Astrocyte (in vitro differentiated cells and primary cell): ENCODE measurements around the gene CELF5. TPM values are rescaled to one million over a fixed set of nuclear protein-coding genes. Genes with fewer than 3 reads are reported as not detected.

ENCODE experiments used
- DNase-seq: peaks from one replicate; pipeline ENCODE4 v3.0.0-alpha.2; 2010; ENCODE audit warnings: low read depth
- FAIRE-seq: peaks from 2 replicates; lab custom pipeline; 2011; peaks lifted over from hg19 to GRCh38; lab: Jason Lieb, UNC
- H2AFZ ChIP-seq: 2 replicates; pipeline ENCODE4 v1.6.0; 2012; ENCODE audit warnings: low read depth, low read length, inconsistent platforms
- H3K27ac ChIP-seq: 2 replicates; pipeline ENCODE4 v1.5.1; 2011; ENCODE audit warnings: low read depth, low read length, inconsistent platforms
- H3K27me3 ChIP-seq: 2 replicates; pipeline ENCODE4 v1.6.0; 2011; ENCODE audit warnings: low read length, inconsistent platforms; ENCODE audit not compliant: insufficient read depth
- H3K36me3 ChIP-seq: 2 replicates; pipeline ENCODE4 v1.5.1; 2011; ENCODE audit warnings: low read length, inconsistent platforms; ENCODE audit not compliant: insufficient read depth
- H3K4me1 ChIP-seq: 2 replicates; pipeline ENCODE4 v1.5.1; 2011; ENCODE audit warnings: low read length, inconsistent platforms; ENCODE audit not compliant: insufficient read depth
- H3K4me2 ChIP-seq: 2 replicates; pipeline ENCODE4 v1.6.0; 2012; ENCODE audit warnings: low read length, inconsistent platforms
- H3K4me3 ChIP-seq: 2 replicates; pipeline ENCODE4 v1.5.1; 2011; ENCODE audit warnings: low read depth, mild to moderate bottlenecking, low read length, inconsistent platforms; ENCODE audit not compliant: insufficient read depth
- H3K79me2 ChIP-seq: 2 replicates; pipeline ENCODE4 v1.6.0; 2012; ENCODE audit warnings: mild to moderate bottlenecking, low read length, inconsistent platforms; ENCODE audit not compliant: insufficient read depth
- H3K9ac ChIP-seq: 2 replicates; pipeline ENCODE4 v1.6.0; 2012; ENCODE audit warnings: mild to moderate bottlenecking, low read length, inconsistent platforms
- H3K9me3 ChIP-seq: 2 replicates; pipeline ENCODE4 v1.5.1; 2012; ENCODE audit warnings: low read depth, mild to moderate bottlenecking, low read length, inconsistent platforms; ENCODE audit not compliant: insufficient read depth
- H4K20me1 ChIP-seq: 2 replicates; pipeline ENCODE4 v1.6.0; 2012; ENCODE audit warnings: low read length, inconsistent platforms; ENCODE audit not compliant: insufficient read depth
- H3K27ac Mint-ChIP-seq: one replicate; pipeline ENCODE4 v1.8.0; 2021; ENCODE audit warnings: mild to moderate bottlenecking, mixed read lengths; ENCODE audit not compliant: unreplicated experiment
- H3K27me3 Mint-ChIP-seq: one replicate; pipeline ENCODE4 v1.8.0; 2021; ENCODE audit warnings: low read depth, mixed read lengths; ENCODE audit not compliant: unreplicated experiment
- H3K36me3 Mint-ChIP-seq: one replicate; pipeline ENCODE4 v1.8.0; 2021; ENCODE audit warnings: low read depth, mixed read lengths; ENCODE audit not compliant: unreplicated experiment
- H3K4me1 Mint-ChIP-seq: one replicate; pipeline ENCODE4 v1.8.0; 2021; ENCODE audit warnings: low read depth, mixed read lengths; ENCODE audit not compliant: unreplicated experiment
- H3K4me3 Mint-ChIP-seq: one replicate; pipeline ENCODE4 v1.8.0; 2021; ENCODE audit warnings: mild to moderate bottlenecking, moderate library complexity, mixed read lengths; ENCODE audit not compliant: unreplicated experiment
- H3K9me3 Mint-ChIP-seq: one replicate; pipeline ENCODE4 v1.8.0; 2021; ENCODE audit warnings: mild to moderate bottlenecking, mixed read lengths; ENCODE audit not compliant: unreplicated experiment
- CTCF ChIP-seq: IDR thresholded peaks from 2 replicates; pipeline ENCODE4 v1.5.1; 2011; ENCODE audit warnings: low read depth, mild to moderate bottlenecking, inconsistent platforms, low read length, moderate library complexity; ENCODE audit not compliant: insufficient read depth
- EZH2 ChIP-seq: IDR thresholded peaks from 2 replicates; pipeline ENCODE4 v1.6.1; 2012; ENCODE audit warnings: mild to moderate bottlenecking, low read length, inconsistent platforms; ENCODE audit not compliant: insufficient read depth
- total RNA-seq: library from RNA; stranded (reverse); gene quantifications from 2 replicates; pipeline ENCODE4 v1.2.1, GENCODE V29; 2021

Gene CELF5
- total RNA-seq, 1 donor from 2014 or later = 1.2 TPM

- no peaks in the 10 kb centered on the region for H3K79me2 ChIP-seq
- no peak overlapping the region for H3K4me2 ChIP-seq
- H3K36me3 ChIP-seq = no peaks in the 10 kb centered on the region
- Mint-ChIP-seq H3K4me3 (no peak overlapping the region), H3K27me3 (peaks cover 40% of the 10 kb centered on the region), H3K9me3 (peaks cover 1% of the 10 kb centered on the region), H3K4me1 (no peaks in the 10 kb centered on the region), H3K27ac (no peak overlapping the region), H3K36me3 (no peaks in the 10 kb centered on the region)
- FAIRE-seq (no peak), DNase-seq (no peak)
- H3K9me3 ChIP-seq = no peaks in the 10 kb centered on the region
- no peak overlapping the region for H3K4me3 ChIP-seq
- H4K20me1 ChIP-seq = no peaks in the 10 kb centered on the region
- no peaks in the 10 kb centered on the region for H3K4me1 ChIP-seq
- no peak overlapping the region for H3K27ac ChIP-seq
- no peak for TF ChIP-seq EZH2
- TF ChIP-seq CTCF = no peak
- peaks cover 12% of the 10 kb centered on the region for H3K27me3 ChIP-seq
- H3K9ac ChIP-seq = no peak overlapping the region
- no peak overlapping the region for H2AFZ ChIP-seq
Observed at GRCh38 chr19:3310711-3311110, 86.2 kb downstream of the CELF5 start.

GRCh38 chr19:3313199-3313575 lies 88.7 kb downstream of the CELF5 start:
- no peaks in the 10 kb centered on the region for H3K79me2 ChIP-seq
- H3K4me1 ChIP-seq = no peaks in the 10 kb centered on the region
- no peak overlapping the region for H3K4me3 Mint-ChIP-seq
- no peak overlapping the region for H3K4me3 ChIP-seq
- H3K9me3 ChIP-seq = no peaks in the 10 kb centered on the region
- FAIRE-seq = no peak
- H3K9ac ChIP-seq = no peak overlapping the region
- no peak overlapping the region for H3K4me2 ChIP-seq
- peaks cover 12% of the 10 kb centered on the region for H3K27me3 ChIP-seq
- no peaks in the 10 kb centered on the region for H4K20me1 ChIP-seq
- H2AFZ ChIP-seq = no peak overlapping the region
- peaks cover 45% of the 10 kb centered on the region for H3K27me3 Mint-ChIP-seq
- H3K27ac Mint-ChIP-seq = no peak overlapping the region
- peaks cover 1% of the 10 kb centered on the region for H3K9me3 Mint-ChIP-seq
- TF ChIP-seq CTCF (no peak), EZH2 (no peak)
- H3K36me3 Mint-ChIP-seq = no peaks in the 10 kb centered on the region
- H3K4me1 Mint-ChIP-seq = no peaks in the 10 kb centered on the region
- no peaks in the 10 kb centered on the region for H3K36me3 ChIP-seq
- no peak for DNase-seq
- no peak overlapping the region for H3K27ac ChIP-seq

GRCh38 chr19:3314962-3315675 lies 90.7 kb downstream of the CELF5 start:
- Mint-ChIP-seq H3K36me3 (no peaks in the 10 kb centered on the region), H3K4me3 (no peak overlapping the region), H3K4me1 (no peaks in the 10 kb centered on the region), H3K27me3 (peaks cover 41% of the 10 kb centered on the region), H3K9me3 (peaks cover 1% of the 10 kb centered on the region), H3K27ac (no peak overlapping the region)
- H4K20me1 ChIP-seq = no peaks in the 10 kb centered on the region
- H3K4me1 ChIP-seq = peaks cover 4% of the 10 kb centered on the region
- no peaks in the 10 kb centered on the region for H3K79me2 ChIP-seq
- H3K27me3 ChIP-seq = peaks cover 4% of the 10 kb centered on the region
- DNase-seq = no peak
- H3K9ac ChIP-seq = no peak overlapping the region
- no peaks in the 10 kb centered on the region for H3K9me3 ChIP-seq
- no peak overlapping the region for H2AFZ ChIP-seq
- no peaks in the 10 kb centered on the region for H3K36me3 ChIP-seq
- H3K27ac ChIP-seq = no peak overlapping the region
- FAIRE-seq = no peak
- no peak overlapping the region for H3K4me2 ChIP-seq
- no peak overlapping the region for H3K4me3 ChIP-seq
- TF ChIP-seq EZH2 = no peak
- TF ChIP-seq CTCF = no peak
